Thymus (tissue), 11 donors: ENCODE results near the gene PCDHAC1. TPM values are rescaled to one million over a fixed set of nuclear protein-coding genes. Genes with fewer than 3 reads are reported as not detected.

ENCODE experiments used
- DNase-seq, 9 donors: peaks; one replicate each; pipeline ENCODE4 v3.0.0-alpha.2; 2013; ENCODE audit warnings: low spot score in 9 of 9, low read depth in 6 of 9, missing footprints in 1 of 9
- H3K27ac ChIP-seq, 2 donors: one replicate each; pipeline ENCODE4 v1.5.1; 2013; ENCODE audit warnings: control low read depth in 1 of 2, low read depth in 1 of 2, low read length in 1 of 2, mild to moderate bottlenecking in 1 of 2, moderate library complexity in 1 of 2
- H3K27me3 ChIP-seq, 2 donors: one replicate each; pipeline ENCODE4 v1.5.1; 2013; ENCODE audit warnings: low read length in 1 of 2; ENCODE audit not compliant: control insufficient read depth in 2 of 2, insufficient read depth in 1 of 2
- H3K36me3 ChIP-seq, 2 donors: one replicate each; pipeline ENCODE4 v1.5.1; 2013; ENCODE audit warnings: low read length in 1 of 2, mild to moderate bottlenecking in 1 of 2, moderate library complexity in 1 of 2; ENCODE audit not compliant: control insufficient read depth in 2 of 2, insufficient read depth in 2 of 2
- H3K4me1 ChIP-seq, 2 donors: one replicate each; pipeline ENCODE4 v1.5.1; 2013; ENCODE audit warnings: low read length in 2 of 2; ENCODE audit not compliant: control insufficient read depth in 2 of 2, insufficient read depth in 2 of 2
- H3K4me3 ChIP-seq, 2 donors: one replicate each; pipeline ENCODE4 v1.5.1; 2013; ENCODE audit warnings: low read length in 2 of 2, control low read depth in 1 of 2, mild to moderate bottlenecking in 1 of 2
- H3K9me3 ChIP-seq, 2 donors: one replicate each; pipeline ENCODE4 v1.5.1; 2013; ENCODE audit warnings: low read length in 1 of 2, mild to moderate bottlenecking in 1 of 2; ENCODE audit not compliant: control insufficient read depth in 2 of 2, insufficient read depth in 1 of 2
- WGBS: extraction: QIAGEN DNeasy Blood & Tissue Kit; methylation state at CpG from one replicate; pipeline ENCODE4 v1.1.7; 2013; 5-methylcytosine and 5-hydroxymethylcytosine counted together
- polyA plus RNA-seq: library from polyadenylated mRNA; stranded (reverse); fragments of 200-250 nt; gene quantifications from one replicate; pipeline ENCODE4 v1.2.3, GENCODE V29; 2013
- total RNA-seq: library from RNA; stranded (reverse); fragments of 120-200 nt; gene quantifications from one replicate; pipeline ENCODE4 v1.2.4, GENCODE V29; 2013
- donor health status: healthy.

Gene PCDHAC1
- total and polyA plus RNA-seq, 2 donors = 0.02 to 0.05 TPM

DNA sequence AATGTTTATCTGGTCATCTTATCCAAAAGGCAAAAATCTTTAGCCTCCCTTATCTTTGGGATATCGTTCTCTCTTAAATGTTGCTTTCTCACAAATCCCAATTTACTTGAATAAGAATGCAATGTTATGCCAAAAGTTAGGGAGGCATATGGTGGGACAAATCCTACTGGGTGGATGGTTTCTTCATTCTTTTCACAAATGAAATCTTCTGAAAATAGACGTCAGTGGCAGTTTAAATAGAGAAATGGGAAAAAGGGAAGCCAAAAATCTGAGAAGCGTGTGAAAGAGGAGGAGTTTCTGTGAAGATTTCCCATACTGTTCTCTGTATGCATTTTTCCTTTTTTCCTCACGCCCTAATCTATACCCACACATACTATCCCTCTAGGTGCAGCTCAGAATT is 2.5 kb upstream of the PCDHAC1 start:
- 61% methylated on average over 4 of the region's 4 CpGs for WGBS
- H3K36me3 ChIP-seq = no peaks in the 10 kb centered on the region
- no peak overlapping the region for H3K27ac ChIP-seq
- H3K9me3 ChIP-seq = peaks cover 0 to 2% of the 10 kb centered on the region in 2 donors
- peaks cover 0 to 4% of the 10 kb centered on the region in 2 donors for H3K4me1 ChIP-seq
- peaks cover 23 to 35% of the 10 kb centered on the region in 2 donors for H3K27me3 ChIP-seq
- no peak for DNase-seq
- H3K4me3 ChIP-seq = no peak overlapping the region

DNA sequence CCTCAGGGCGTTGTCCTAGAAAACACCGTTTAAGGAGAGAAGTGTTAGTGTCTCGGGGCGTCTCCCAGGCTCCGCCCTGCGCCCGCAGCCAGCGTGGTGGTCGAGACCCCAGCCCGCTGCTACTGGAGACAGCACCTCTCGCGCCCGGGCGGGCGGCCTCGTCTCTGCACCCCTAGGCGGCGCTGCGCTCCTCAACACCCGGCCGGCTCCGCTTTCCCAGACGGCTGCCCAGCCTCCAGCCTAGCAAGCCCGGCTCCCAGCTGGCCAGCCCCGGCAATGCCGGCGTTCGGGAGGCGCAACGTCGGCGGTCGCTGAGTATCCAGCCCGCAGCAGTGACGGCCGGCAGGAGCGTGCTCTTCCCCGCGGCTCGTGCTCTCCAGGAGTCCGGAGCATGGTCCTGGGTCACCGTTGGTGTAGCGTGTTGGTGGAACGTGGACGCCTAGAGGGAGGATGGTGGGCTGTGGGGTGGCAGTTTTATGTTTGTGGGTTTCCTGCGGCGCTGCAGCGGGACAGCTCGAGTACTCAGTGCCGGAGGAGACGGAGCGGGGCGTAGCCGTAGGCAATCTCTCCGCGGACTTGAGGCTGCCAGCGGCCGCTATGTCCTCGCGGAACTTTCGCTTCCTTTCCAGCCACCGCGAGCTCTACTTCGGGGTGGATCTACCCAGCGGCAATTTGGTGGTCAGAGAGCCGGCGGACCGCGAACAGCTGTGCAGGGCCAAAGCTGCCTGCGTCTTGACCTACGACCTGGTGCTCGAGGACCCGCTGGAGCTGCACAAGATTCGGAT is 536 bp downstream of the PCDHAC1 start:
- peaks cover 0 to 2% of the 10 kb centered on the region in 2 donors for H3K9me3 ChIP-seq
- H3K4me3 ChIP-seq = no peak overlapping the region
- peaks cover 0 to 4% of the 10 kb centered on the region in 2 donors for H3K4me1 ChIP-seq
- no peaks in the 10 kb centered on the region for H3K36me3 ChIP-seq
- peaks cover 23 to 36% of the 10 kb centered on the region in 2 donors for H3K27me3 ChIP-seq
- no peak overlapping the region for H3K27ac ChIP-seq
- WGBS = 5% methylated on average over 74 of the region's 74 CpGs
- peak in 3 of 9 donors; percentile 2 to 17 (median 6) for DNase-seq

DNA sequence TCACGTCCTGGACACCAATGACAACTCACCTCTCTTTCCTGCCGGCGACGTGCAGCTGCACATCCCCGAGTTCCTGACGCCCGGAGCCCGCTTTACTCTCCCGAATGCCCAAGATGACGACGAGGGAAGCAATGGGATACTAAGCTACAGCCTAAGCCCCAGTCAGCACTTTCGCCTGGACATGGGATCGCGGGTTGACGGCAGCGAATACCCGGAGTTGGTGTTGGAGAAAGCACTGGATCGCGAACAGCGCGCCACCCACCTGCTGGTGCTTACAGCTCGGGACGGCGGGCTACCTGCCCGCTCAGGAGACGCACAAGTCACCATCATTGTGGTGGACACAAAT is 1.1 kb downstream of the PCDHAC1 start:
- no peak overlapping the region for H3K4me3 ChIP-seq
- no peak overlapping the region for H3K27ac ChIP-seq
- DNase-seq = no peak
- no peaks in the 10 kb centered on the region for H3K36me3 ChIP-seq
- peaks cover 23 to 36% of the 10 kb centered on the region in 2 donors for H3K27me3 ChIP-seq
- peaks cover 0 to 2% of the 10 kb centered on the region in 2 donors for H3K9me3 ChIP-seq
- 16% methylated on average over 26 of the region's 26 CpGs for WGBS
- peaks cover 0 to 4% of the 10 kb centered on the region in 2 donors for H3K4me1 ChIP-seq

DNA sequence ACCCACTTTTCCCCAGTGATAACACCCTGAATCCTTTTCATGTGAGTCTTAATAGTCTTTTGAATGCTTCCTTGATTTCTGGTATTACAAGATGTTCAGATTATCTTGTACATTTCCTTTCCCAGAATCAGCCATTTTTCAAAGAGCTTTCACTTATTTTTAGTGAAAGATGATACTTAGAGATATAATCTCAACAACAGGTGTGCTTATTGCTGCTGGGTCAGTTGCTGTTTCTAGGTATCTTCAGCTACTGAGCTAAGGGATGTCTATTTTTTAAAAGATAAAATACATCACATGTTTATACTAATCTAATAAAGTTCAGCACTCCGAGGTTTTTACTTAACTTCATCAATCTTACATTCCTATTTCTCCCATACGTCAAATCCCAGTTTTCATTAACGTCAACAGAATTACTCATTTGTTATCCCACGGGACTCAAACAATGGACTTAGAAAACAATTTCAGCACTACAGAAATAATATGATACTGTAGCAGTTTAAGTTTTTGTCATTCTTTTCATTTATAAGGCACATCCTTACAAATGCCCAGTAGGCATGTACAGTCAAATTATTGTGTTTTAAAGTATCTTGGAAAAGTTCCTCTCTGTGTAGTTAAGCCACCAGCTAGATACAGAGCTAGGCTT is 9.0 kb downstream of the PCDHAC1 start:
- no peak overlapping the region for H3K4me3 ChIP-seq
- H3K36me3 ChIP-seq = no peaks in the 10 kb centered on the region
- no peaks in the 10 kb centered on the region for H3K4me1 ChIP-seq
- no peak for DNase-seq
- 91% methylated on average over 4 of the region's 4 CpGs for WGBS
- H3K27ac ChIP-seq = no peak overlapping the region
- H3K9me3 ChIP-seq = no peaks in the 10 kb centered on the region
- no peaks in the 10 kb centered on the region for H3K27me3 ChIP-seq

DNA sequence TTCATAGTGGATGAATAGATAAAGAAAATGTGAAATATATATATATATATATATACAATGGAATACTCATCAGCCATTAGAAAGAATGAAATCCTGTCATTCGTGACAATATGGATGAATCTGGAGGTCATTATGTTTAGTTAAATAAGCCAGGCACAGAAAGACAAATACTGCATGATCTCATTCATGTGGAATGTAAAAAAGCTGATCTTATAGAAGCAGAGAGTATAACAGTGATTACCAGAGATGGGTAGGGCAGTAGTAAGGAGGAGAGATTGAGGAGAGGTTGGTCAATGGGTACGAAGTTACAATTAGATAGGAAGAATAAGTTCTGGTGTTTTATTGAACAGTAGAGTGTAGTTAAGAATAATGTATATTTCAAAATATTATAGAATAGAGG is 20.5 kb downstream of the PCDHAC1 start:
- Histone ChIP-seq H3K36me3 (no peaks in the 10 kb centered on the region), H3K9me3 (no peaks in the 10 kb centered on the region), H3K27me3 (no peaks in the 10 kb centered on the region), H3K4me1 (no peaks in the 10 kb centered on the region), H3K27ac (no peak overlapping the region), H3K4me3 (no peak overlapping the region)
- 70% methylated on average over 2 of the region's 2 CpGs for WGBS
- DNase-seq = no peak

DNA sequence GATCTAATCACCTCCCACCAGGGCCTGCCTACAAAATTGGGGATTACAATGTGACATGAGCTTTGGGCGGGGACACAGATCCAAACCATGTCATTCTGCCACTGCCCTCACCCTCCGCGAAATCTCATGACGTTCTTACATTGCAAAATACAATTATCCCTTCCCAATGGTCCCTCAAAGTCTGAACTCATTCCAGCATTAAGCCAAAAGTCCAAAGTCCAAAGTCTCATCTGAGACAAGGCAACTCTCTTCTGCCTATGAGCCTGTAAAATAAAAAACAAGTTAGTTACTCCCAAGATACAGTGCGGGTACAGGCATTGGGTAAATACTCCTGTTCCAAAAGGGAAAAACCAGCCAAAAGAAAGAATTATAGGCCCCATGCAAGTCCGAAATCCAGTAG is 25.5 kb downstream of the PCDHAC1 start:
- Histone ChIP-seq H3K4me1 (no peaks in the 10 kb centered on the region), H3K36me3 (no peaks in the 10 kb centered on the region), H3K27me3 (no peaks in the 10 kb centered on the region), H3K4me3 (no peak overlapping the region), H3K9me3 (no peaks in the 10 kb centered on the region), H3K27ac (no peak overlapping the region)
- no peak for DNase-seq
- 81% methylated on average over 6 of the region's 6 CpGs for WGBS

DNA sequence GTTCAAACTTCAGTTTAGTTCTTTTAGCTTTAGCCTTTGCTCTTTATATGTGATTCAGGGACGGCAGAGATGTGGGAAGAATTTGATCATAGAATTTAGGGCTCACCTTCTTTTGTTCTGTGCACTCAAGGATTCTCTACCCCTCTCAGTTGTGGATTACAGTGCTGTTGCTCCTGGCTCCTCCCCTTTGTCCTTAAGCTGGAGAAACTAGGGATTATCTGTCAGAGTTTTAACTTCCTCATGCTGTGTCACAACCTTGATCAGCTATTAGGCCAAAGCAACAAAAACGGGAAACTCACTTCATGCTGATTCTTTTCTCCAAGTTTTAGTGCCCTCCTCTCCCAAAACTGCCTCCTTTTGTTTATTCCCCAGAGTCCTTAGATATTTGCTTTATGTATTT is 27.1 kb downstream of the PCDHAC1 start:
- Histone ChIP-seq H3K9me3 (no peaks in the 10 kb centered on the region), H3K27ac (no peak overlapping the region), H3K4me1 (no peaks in the 10 kb centered on the region), H3K27me3 (no peaks in the 10 kb centered on the region), H3K36me3 (no peaks in the 10 kb centered on the region), H3K4me3 (no peak overlapping the region)
- DNase-seq = no peak
- WGBS = 59% methylated on average over 2 of the region's 2 CpGs

DNA sequence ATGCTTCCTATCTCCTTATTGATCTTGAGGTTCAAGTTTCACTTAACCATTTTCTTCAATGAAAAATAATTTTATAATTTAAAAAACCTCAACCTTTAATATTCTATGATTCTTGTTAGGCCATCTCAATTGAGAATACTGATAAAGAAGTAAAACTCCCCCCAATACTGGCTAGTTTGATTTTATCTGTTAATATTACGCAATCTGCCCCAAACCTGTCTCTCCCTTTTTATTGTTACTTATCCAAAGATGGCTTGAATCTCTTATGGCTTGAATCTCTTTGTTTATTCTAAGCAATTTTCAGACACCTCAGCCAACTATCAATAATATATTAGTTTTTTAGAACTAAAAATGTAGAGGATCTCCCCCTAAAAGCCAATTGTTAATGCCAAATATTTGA is 36.1 kb downstream of the PCDHAC1 start:
- no peak for DNase-seq
- WGBS = 93% methylated on average over 1 of the region's 1 CpG
- no peaks in the 10 kb centered on the region for H3K4me1 ChIP-seq
- H3K9me3 ChIP-seq = no peaks in the 10 kb centered on the region
- H3K27me3 ChIP-seq = peaks cover 13 to 29% of the 10 kb centered on the region in 2 donors
- H3K4me3 ChIP-seq = no peak overlapping the region
- no peak overlapping the region for H3K27ac ChIP-seq
- no peaks in the 10 kb centered on the region for H3K36me3 ChIP-seq

DNA sequence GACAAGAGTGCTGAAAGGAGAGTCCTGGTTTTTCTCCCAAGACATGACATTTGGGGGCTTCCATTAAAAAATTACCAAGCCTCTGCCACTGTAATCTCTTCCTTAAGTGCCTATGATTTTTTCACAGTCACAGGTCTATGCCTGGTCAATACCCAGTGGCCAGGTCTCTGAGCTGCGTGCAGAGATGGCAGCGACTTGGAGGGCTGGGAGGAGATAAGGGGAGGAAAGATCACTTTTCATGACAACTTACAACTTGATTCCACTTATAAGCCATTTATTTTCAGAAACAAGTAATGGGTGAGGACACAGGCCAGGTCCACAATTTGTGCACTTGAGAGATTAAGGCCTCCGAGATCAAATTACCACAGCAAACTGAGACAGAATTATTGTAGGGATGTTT is 38.3 kb downstream of the PCDHAC1 start:
- Histone ChIP-seq H3K36me3 (no peaks in the 10 kb centered on the region), H3K27me3 (peaks cover 21 to 40% of the 10 kb centered on the region in 2 donors), H3K9me3 (no peaks in the 10 kb centered on the region), H3K4me1 (no peaks in the 10 kb centered on the region), H3K4me3 (no peak overlapping the region), H3K27ac (no peak overlapping the region)
- 72% methylated on average over 3 of the region's 3 CpGs for WGBS
- no peak for DNase-seq
